GM18505 (cell line): ENCODE data around the gene ABLIM3.
A peak's percentile ranks its signal among the peaks of the same experiment; 100 is the strongest.

Experiments
- ATAC-seq: cut with Tn5 transposase; IDR thresholded peaks from one replicate; pipeline ENCODE4 v1.9.1; 2021; ENCODE audit not compliant: unreplicated experiment
- POLR2A ChIP-seq: IDR thresholded peaks from 4 replicates; pipeline ENCODE4 v1.6.1; 2011; ENCODE audit warnings: borderline replicate concordance; ENCODE audit not compliant: insufficient read depth, insufficient read length; ENCODE audit errors: extremely low read depth

ABLIM3 gene

DNA sequence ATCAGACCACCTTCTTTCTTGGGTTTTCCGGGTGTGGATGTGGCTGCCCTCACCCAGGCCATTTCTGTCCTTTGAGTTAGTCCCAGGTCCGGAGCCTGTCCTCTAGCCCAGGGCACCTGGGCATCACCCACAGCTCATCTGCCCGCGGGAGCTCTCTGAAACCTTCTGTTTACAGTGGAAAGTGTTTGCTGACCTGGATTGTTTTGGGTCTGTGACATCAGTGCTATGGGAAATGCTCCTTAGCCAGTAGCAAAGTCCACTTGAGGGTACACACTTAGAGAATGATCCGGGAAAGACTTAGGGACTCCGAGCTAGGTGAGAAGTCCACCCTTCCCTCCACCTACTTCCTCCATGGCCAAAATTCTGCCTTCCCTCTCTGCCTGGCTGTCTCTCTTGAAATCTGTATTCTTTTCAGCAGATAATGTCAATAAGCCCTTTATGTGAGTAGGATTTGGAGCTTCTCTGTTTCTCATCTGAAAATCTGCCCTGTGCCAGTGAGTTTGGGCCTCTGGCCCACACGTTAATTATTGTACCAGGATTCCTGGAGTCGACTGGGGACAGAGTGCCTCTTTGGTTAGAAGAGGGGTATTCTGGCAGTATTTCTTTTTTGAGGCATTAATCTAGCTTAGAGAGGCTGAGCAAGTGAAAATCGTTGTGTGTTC, 19.9 kb downstream of the ABLIM3 start:
- no peak for ATAC-seq
- no peak for TF ChIP-seq POLR2A

DNA sequence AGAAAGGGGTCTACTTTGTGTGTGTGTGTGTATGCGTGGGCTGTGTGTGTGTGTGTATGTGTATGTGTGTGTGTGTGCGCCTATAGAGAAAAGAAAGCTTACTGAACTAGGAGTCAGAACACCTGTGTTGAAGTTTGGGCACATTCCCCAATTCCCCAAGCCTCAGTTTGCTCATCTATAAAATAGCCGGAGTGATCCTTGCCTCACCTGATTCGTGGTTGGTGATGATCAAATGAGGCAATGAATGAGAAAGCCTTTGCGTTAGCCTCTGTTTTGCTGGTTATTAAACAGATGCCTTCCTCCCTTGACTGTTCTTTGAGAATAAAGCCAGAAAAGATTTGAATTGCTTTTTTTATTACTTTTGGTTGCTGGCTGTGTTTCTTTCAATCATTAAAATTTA, 20.6 kb downstream of the ABLIM3 start:
- ATAC-seq, result no peak
- TF ChIP-seq POLR2A, result no peak

DNA sequence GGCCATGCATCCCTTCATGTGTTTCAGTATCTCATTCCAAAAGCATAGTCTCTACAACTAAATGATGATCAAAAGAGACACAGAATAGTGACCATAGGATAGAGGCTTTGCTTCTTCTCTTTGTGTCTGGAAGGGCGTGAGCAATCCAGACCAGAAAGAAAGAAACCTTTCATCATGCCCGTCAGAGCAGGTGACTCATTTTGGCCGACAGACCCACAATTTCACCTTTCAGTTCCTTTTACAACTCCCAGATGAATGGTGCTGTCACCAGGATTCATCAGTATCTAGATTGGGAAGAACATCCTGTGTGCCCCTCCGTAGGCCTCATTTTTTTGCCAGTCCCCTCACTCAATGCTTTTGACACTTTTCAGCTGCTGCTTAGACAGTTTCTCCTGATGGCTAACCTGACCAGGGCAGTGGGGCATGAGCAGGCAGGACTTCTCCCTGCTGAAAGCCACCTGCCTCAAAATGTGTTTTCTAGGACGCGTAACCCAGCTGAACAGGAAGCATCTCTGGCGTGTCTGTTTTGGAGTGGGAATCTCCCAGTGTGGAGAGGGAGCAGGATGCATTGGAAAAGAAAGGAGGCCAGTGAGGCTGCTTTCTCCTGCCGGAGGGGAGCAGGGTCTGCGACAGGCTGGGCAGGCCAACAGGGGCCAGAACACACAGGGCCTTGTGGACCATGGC, 21.2 kb downstream of the ABLIM3 start:
- no peak for TF ChIP-seq POLR2A
- peak; percentile 91 for ATAC-seq

DNA sequence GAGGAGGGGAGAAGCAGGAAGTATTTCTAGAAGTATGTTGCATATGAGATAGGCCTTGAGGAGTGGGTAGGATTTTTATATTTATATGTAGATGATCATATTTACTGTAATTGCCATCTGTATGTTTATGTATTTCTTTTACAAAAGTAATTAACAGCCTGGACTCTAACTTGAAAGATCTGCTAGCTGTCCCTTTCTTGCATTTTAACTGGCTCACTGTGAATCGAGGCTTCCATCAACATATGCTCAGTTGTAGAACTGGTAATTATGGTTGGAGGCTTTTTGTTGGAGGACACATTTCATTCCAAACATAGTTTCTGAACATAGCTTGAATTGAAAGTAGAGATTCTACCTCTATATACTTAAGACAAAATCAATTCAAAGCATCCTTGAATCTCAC, 23.4 kb downstream of the ABLIM3 start:
- TF ChIP-seq POLR2A, result no peak

DNA sequence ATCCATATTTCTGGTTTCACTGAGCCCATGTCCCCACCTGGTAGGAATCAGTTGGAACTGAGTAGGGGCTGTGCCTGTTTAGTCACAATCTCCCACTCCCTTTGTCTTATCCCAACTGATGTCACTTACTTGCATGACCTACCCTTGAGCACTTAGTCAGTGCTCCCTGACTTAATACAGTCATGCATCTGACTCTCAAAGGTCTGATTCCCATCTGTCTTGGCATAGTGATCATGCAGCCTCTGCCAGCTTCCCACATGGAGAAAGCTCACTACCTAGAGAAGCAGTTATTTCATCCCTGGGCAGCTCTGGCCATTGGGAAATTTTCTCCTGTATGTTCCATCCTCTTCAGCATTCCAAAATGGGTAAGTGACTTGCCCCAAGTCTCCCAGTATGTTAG, 24.8 kb downstream of the ABLIM3 start:
- TF ChIP-seq POLR2A, result no peak

More for the DNA sequence above, 23.4 kb downstream of the ABLIM3 start:
- no peak for ATAC-seq

DNA sequence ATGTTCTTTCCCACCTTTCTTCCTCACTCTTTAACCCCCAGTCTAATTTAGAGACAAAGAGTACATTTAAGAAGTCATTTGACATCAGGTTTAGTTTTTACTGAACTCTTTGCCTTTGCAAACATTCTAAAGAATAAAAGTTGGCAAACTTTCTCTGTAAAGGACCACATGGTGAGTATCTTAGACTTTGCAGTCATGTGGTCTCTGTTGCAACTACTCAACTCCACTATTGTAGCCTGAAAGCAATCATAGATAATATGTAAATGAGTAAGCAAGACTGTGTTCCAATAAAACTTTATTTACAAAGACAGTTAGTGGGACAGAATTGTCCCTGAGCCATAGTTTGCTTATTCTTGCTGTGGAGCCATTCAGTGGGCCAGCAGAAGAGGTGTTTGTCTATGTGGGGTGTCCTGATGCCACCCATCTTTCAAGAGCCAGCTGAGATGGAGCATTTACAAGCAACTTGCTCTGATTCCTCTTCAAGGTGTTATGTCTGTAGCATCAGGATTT, 25.4 kb downstream of the ABLIM3 start:
- no peak for ATAC-seq
- TF ChIP-seq POLR2A, result no peak

More for the DNA sequence above, 24.8 kb downstream of the ABLIM3 start:
- ATAC-seq, result no peak

DNA sequence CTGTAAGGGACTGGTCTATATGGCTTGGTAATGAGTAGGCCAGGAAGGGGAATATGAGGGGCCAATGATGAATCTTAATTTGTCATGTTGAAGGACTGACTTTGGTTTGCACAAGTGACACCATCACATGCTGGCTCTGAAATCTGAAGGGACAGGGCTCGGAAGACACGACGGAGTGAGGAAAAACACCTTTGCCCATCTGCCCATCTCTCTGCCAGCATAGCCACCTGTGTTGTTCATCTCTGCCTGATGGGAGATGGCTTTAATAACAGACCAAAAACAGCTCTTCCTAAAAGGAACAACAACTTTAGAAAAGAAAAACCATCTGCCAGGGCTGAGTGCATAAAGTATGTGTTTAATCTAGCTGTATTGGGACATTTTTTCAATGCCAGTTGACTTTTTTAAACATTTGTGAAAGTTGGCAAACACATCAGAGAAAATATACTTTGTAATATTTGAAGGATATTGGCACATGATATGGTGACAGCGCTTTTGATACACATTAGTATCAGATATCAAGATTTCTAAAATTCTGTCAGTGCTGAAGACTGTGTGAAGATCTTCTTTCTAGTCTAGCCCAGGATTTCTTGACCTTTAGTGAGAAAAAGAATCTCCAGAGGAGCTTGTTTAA, 27.1 kb downstream of the ABLIM3 start:
- TF ChIP-seq POLR2A, result no peak
- no peak for ATAC-seq

DNA sequence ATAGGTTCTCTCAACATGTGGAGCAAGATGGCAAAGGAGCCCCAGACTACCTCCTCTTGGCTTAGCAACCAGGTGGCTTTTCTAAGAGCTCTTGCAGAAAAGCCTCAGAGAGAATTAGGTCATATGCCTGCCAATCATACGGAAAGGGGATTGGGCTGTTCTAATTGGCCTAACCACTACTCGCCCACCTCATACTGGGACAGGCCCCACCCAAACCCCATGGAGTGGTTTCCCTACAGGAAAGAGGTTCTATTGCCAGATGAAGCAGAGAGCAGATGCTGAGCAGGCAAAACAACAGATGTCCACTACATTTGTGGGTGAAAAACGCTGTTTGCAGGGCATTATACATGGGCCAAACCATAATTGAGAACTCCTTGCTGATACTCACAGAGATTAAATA, 29.0 kb downstream of the ABLIM3 start:
- no peak for TF ChIP-seq POLR2A
- no peak for ATAC-seq

DNA sequence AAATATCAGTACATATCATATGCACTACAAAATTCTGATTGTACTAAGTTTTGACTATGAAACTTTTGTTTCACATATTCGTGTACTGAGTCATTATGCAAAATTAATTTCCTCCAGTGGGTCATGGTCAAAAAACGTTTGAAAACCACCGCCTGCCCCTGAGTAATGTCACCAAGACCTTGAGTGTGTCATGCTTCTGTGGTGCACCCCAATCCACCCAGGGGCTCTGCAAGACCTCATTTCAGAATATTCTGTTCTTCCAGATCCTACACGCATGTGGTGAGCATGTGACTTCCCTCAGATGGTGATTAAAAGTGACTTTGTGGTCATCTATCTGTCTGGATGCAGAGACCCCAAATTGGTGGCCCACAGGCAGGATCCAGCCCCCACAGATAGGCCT, 31.0 kb downstream of the ABLIM3 start:
- peak; percentile 66 for ATAC-seq
- no peak for TF ChIP-seq POLR2A

DNA sequence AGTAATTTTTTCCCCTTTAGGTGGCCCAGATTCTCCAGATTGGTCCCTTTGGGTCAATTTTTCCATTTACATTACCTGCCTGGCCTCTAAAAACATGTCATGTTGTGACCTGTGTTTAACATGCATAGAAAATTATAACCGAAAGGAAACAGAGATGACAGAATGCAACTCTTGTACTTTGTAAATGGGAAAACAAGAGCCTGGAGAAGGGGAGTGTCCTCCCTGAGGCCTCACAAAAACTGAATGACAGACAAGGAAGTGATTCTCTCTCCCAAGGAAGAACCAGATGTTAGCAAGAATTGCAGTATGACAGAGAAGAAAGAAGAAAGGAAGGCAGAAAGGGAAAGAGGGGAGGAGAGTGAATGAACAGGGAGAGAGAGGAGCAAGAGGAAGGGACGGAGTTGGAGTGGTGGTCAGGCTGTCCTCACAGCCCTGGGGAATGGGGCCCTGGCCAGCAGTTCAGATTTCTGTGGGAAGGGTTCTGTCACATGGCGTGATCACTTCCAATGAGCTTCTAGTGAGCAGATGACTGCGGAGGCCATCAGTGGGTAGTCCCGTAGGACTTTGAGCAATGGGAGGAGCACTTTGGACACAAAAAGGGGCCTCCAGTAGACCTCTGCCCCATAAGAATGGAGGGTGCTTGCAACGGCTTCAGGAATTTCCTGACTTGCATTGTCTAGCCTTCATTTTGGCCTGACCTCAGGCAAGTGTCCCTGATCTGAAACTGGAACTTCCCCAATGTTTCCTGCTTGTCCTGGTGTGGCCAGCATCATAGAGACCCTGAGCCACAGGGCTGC, 31.6 kb downstream of the ABLIM3 start:
- ATAC-seq, result no peak
- TF ChIP-seq POLR2A, result no peak

DNA sequence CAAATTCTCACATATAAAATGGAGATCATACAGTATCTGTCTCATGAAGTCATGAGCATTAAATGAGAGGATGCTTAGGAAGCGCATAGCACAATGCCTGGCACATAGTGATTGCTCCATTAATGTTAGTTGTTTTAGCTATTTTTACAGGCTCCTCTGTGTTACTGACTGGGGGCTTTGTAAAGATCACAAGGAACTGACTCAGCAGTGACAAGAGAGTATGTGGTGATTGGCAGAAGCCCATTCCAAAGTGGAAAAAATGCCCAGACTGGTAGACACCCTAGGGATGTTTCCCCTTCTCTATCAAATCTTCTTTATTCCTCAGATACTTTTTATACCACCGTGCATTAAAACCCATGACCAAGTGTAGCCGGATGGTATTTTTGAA, 33.5 kb downstream of the ABLIM3 start:
- ATAC-seq, result no peak
- no peak for TF ChIP-seq POLR2A

DNA sequence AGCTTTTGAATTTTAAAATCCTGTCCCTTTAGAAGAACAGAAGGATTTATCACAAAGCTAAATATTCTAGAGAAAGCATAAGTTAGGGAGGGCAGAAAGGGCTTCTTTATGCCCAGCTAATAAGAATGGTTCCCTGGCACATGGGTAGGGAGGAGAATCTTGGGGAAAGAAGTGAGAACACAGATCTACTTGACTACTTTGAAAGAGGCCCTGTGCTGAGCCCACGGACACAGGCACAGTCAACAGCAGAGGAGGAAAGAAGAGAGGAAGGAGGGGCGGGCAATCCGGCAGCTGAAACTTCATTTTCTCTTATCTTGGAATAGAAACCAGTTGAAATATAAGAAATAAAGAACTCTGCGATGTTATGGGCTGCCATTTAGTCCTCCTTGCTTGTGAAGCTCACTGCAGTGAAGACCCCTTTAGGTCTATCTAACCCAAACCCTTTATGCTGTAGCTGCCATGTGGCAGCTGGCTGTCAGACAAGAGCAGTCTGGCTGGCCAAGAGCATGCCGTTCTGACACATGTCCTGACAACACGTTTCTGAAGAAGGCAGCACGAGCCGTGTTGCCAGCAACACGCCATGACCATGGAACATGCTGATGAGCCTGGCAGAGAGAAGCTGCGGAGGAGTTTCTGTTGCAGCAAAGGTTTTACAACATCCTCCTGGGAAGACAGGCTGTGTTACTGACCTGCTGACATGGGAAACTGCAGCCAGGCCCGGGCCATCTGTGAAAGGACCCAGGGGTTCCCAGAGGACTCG, 34.2 kb downstream of the ABLIM3 start:
- no peak for TF ChIP-seq POLR2A
- no peak for ATAC-seq
